ENCODE measurements around the gene SGPL1. TPM values are rescaled to one million over a fixed set of nuclear protein-coding genes. Genes with fewer than 3 reads are reported as not detected.

Gene SGPL1
- polyA plus RNA-seq, 1 donor: 49.0 TPM

DNA sequence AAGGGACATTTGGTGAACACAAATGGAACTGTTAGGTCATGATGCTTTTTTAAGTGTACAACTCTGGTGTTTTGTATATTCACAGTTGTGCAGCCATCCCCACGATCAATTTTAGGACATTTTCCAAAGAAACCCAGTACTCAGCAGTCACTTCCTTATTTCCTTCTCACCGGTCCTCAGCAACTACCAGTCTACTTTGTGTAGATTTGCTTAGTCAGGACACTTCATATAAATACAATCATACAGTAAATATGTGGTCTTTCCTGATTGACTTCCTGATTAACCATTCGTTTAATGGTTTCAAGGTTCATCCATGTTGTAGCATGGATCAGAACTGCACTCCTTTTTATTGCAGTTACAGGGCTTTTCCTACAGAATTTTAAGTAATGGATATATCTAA is 14.4 kb downstream of the SGPL1 start:
- H3K27ac ChIP-seq (ENCODE audit: low read length): peak overlapping the region; percentile 89
- H3K27me3 ChIP-seq (ENCODE audit: control insufficient read depth, insufficient read depth, low read length): no peaks in the 10 kb centered on the region
- H3K4me1 ChIP-seq (ENCODE audit: control insufficient read depth, insufficient read depth, low read length): peaks cover 43% of the 10 kb centered on the region
- H3K9me3 ChIP-seq (ENCODE audit: control insufficient read depth, low read depth, low read length): no peaks in the 10 kb centered on the region
- DNase-seq: peak; percentile 76 to 91
- no peak overlapping the region for H3K4me3 ChIP-seq (ENCODE audit: low read length)
- H3K36me3 ChIP-seq (ENCODE audit: control insufficient read depth, insufficient read depth, low read length): peaks cover 8% of the 10 kb centered on the region
- 14% methylated on average over 1 of the region's 3 CpGs for WGBS (ENCODE audit: insufficient coverage, low lambda C conversion rate)

DNA sequence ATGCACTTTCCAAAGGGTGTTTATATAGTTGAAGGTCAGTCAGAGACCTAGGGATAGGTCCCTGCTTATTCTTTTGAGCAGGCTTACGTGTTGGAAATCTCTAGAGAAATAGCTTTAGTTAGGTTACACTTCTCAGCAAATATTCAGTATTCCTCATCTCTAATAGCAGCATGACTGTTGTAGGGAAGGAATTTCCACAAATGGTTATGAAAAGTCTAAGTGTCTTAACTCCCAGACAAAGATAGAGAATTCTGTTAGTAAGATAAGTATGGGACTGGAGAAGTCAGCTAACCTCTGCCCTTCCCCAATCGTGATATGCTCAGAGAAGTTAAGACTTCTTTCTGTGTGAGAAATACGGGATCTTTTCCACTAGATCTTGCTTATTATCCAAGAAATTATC is 16.5 kb downstream of the SGPL1 start:
- peaks cover 53% of the 10 kb centered on the region for H3K4me1 ChIP-seq (ENCODE audit: control insufficient read depth, insufficient read depth, low read length)
- no peak overlapping the region for H3K4me3 ChIP-seq (ENCODE audit: low read length)
- H3K9me3 ChIP-seq (ENCODE audit: control insufficient read depth, low read depth, low read length): no peaks in the 10 kb centered on the region
- no peak for DNase-seq
- peak overlapping the region; percentile 2 for H3K27ac ChIP-seq (ENCODE audit: low read length)
- H3K36me3 ChIP-seq (ENCODE audit: control insufficient read depth, insufficient read depth, low read length): no peaks in the 10 kb centered on the region
- no CpG with 5 or more reads among the region's 3 CpGs for WGBS (ENCODE audit: insufficient coverage, low lambda C conversion rate)
- H3K27me3 ChIP-seq (ENCODE audit: control insufficient read depth, insufficient read depth, low read length): no peaks in the 10 kb centered on the region

- H3K27ac ChIP-seq (ENCODE audit: low read length): no peak overlapping the region
- no peaks in the 10 kb centered on the region for H3K9me3 ChIP-seq (ENCODE audit: control insufficient read depth, low read depth, low read length)
- WGBS (ENCODE audit: insufficient coverage, low lambda C conversion rate): 100% methylated on average over 1 of the region's 3 CpGs
- peaks cover 2% of the 10 kb centered on the region for H3K36me3 ChIP-seq (ENCODE audit: control insufficient read depth, insufficient read depth, low read length)
- peaks cover 53% of the 10 kb centered on the region for H3K4me1 ChIP-seq (ENCODE audit: control insufficient read depth, insufficient read depth, low read length)
- no peak overlapping the region for H3K4me3 ChIP-seq (ENCODE audit: low read length)
- H3K27me3 ChIP-seq (ENCODE audit: control insufficient read depth, insufficient read depth, low read length): no peaks in the 10 kb centered on the region
- no peak for DNase-seq
Measured at GRCh38 chr10:70832852-70833528, 17.2 kb downstream of the SGPL1 start.

DNA sequence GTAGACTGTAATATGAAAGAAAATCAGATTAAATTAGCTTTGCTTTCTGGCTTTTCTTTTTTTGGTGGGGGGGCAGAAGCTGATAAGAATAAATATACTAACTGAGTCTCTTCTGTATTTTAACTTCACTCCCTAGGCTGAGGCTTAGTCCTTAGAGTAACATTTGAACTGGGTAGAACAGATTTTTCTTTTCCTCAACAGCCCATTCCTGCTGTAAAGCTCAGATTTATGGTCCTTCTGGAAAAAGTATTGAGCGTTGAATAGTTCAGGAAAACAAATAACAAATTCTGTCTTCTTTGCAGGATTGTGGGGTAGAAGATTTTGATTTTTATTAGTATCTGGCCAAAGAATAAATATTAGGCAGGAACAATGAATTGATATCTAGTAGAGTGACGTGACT is 17.9 kb downstream of the SGPL1 start:
- H3K27ac ChIP-seq (ENCODE audit: low read length): no peak overlapping the region
- H3K27me3 ChIP-seq (ENCODE audit: control insufficient read depth, insufficient read depth, low read length): no peaks in the 10 kb centered on the region
- WGBS (ENCODE audit: insufficient coverage, low lambda C conversion rate): 25% methylated on average over 1 of the region's 2 CpGs
- DNase-seq: no peak
- H3K4me1 ChIP-seq (ENCODE audit: control insufficient read depth, insufficient read depth, low read length): peaks cover 53% of the 10 kb centered on the region
- peaks cover 2% of the 10 kb centered on the region for H3K36me3 ChIP-seq (ENCODE audit: control insufficient read depth, insufficient read depth, low read length)
- no peak overlapping the region for H3K4me3 ChIP-seq (ENCODE audit: low read length)
- H3K9me3 ChIP-seq (ENCODE audit: control insufficient read depth, low read depth, low read length): no peaks in the 10 kb centered on the region

DNA sequence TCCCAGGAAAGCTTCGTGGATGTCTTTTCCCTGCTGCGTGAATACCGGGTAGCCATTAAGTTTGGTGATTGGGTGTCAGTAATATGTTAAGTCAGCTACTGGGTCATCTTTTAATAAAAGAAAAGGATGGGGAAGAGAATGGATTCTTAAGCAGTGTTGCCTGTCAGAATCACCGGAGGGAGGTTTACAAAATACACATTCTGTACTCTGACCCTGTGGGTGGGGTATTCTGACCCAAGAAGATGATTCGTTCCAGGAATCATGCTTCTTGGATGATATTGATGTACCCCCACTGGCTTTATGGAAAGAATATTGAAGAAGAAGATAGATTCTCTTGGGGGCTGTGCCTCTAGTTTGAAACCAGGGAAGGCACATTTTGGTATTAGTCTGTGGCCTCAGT is 18.3 kb downstream of the SGPL1 start:
- no peak overlapping the region for H3K27ac ChIP-seq (ENCODE audit: low read length)

GRCh38 chr10:70834441-70835151 is 18.8 kb downstream of the SGPL1 start:
- H3K4me3 ChIP-seq (ENCODE audit: low read length): no peak overlapping the region
- 100% methylated on average over 1 of the region's 7 CpGs for WGBS (ENCODE audit: insufficient coverage, low lambda C conversion rate)
- peaks cover 44% of the 10 kb centered on the region for H3K4me1 ChIP-seq (ENCODE audit: control insufficient read depth, insufficient read depth, low read length)
- peak; percentile 56 to 64 for DNase-seq
- H3K27me3 ChIP-seq (ENCODE audit: control insufficient read depth, insufficient read depth, low read length): no peaks in the 10 kb centered on the region
- H3K27ac ChIP-seq (ENCODE audit: low read length): no peak overlapping the region
- peaks cover 2% of the 10 kb centered on the region for H3K36me3 ChIP-seq (ENCODE audit: control insufficient read depth, insufficient read depth, low read length)
- H3K9me3 ChIP-seq (ENCODE audit: control insufficient read depth, low read depth, low read length): no peaks in the 10 kb centered on the region

More for the DNA sequence above, 18.3 kb downstream of the SGPL1 start:
- H3K4me3 ChIP-seq (ENCODE audit: low read length): no peak overlapping the region
- H3K4me1 ChIP-seq (ENCODE audit: control insufficient read depth, insufficient read depth, low read length): peaks cover 49% of the 10 kb centered on the region
- peaks cover 2% of the 10 kb centered on the region for H3K36me3 ChIP-seq (ENCODE audit: control insufficient read depth, insufficient read depth, low read length)
- no peak for DNase-seq
- no peaks in the 10 kb centered on the region for H3K27me3 ChIP-seq (ENCODE audit: control insufficient read depth, insufficient read depth, low read length)
- no peaks in the 10 kb centered on the region for H3K9me3 ChIP-seq (ENCODE audit: control insufficient read depth, low read depth, low read length)
- WGBS (ENCODE audit: insufficient coverage, low lambda C conversion rate): no CpG with 5 or more reads among the region's 5 CpGs

GRCh38 chr10:70836319-70836718 is 20.6 kb downstream of the SGPL1 start:
- DNase-seq: no peak
- no CpG with 5 or more reads among the region's 2 CpGs for WGBS (ENCODE audit: insufficient coverage, low lambda C conversion rate)
- peaks cover 7% of the 10 kb centered on the region for H3K36me3 ChIP-seq (ENCODE audit: control insufficient read depth, insufficient read depth, low read length)
- peak overlapping the region; percentile 62 for H3K27ac ChIP-seq (ENCODE audit: low read length)
- H3K27me3 ChIP-seq (ENCODE audit: control insufficient read depth, insufficient read depth, low read length): no peaks in the 10 kb centered on the region
- no peak overlapping the region for H3K4me3 ChIP-seq (ENCODE audit: low read length)
- no peaks in the 10 kb centered on the region for H3K9me3 ChIP-seq (ENCODE audit: control insufficient read depth, low read depth, low read length)
- peaks cover 30% of the 10 kb centered on the region for H3K4me1 ChIP-seq (ENCODE audit: control insufficient read depth, insufficient read depth, low read length)

GRCh38 chr10:70837660-70838059 is 21.9 kb downstream of the SGPL1 start:
- Histone ChIP-seq H3K9me3 (ENCODE audit: control insufficient read depth, low read depth, low read length) (no peaks in the 10 kb centered on the region), H3K27ac (ENCODE audit: low read length) (no peak overlapping the region), H3K27me3 (ENCODE audit: control insufficient read depth, insufficient read depth, low read length) (no peaks in the 10 kb centered on the region), H3K4me3 (ENCODE audit: low read length) (no peak overlapping the region), H3K4me1 (ENCODE audit: control insufficient read depth, insufficient read depth, low read length) (peaks cover 19% of the 10 kb centered on the region), H3K36me3 (ENCODE audit: control insufficient read depth, insufficient read depth, low read length) (peaks cover 7% of the 10 kb centered on the region)
- DNase-seq: no peak
- WGBS (ENCODE audit: insufficient coverage, low lambda C conversion rate): no CpG with 5 or more reads among the region's 3 CpGs

- H3K9me3 ChIP-seq (ENCODE audit: control insufficient read depth, low read depth, low read length): no peaks in the 10 kb centered on the region
- no peak overlapping the region for H3K27ac ChIP-seq (ENCODE audit: low read length)
- DNase-seq: no peak
- H3K4me1 ChIP-seq (ENCODE audit: control insufficient read depth, insufficient read depth, low read length): peaks cover 21% of the 10 kb centered on the region
- 75% methylated on average over 2 of the region's 4 CpGs for WGBS (ENCODE audit: insufficient coverage, low lambda C conversion rate)
- H3K27me3 ChIP-seq (ENCODE audit: control insufficient read depth, insufficient read depth, low read length): no peaks in the 10 kb centered on the region
- no peak overlapping the region for H3K4me3 ChIP-seq (ENCODE audit: low read length)
- H3K36me3 ChIP-seq (ENCODE audit: control insufficient read depth, insufficient read depth, low read length): peaks cover 7% of the 10 kb centered on the region
Measured at GRCh38 chr10:70838270-70838805, 22.6 kb downstream of the SGPL1 start.

- 90% methylated on average over 2 of the region's 2 CpGs for WGBS (ENCODE audit: insufficient coverage, low lambda C conversion rate)
- no peaks in the 10 kb centered on the region for H3K27me3 ChIP-seq (ENCODE audit: control insufficient read depth, insufficient read depth, low read length)
- peaks cover 7% of the 10 kb centered on the region for H3K36me3 ChIP-seq (ENCODE audit: control insufficient read depth, insufficient read depth, low read length)
- no peaks in the 10 kb centered on the region for H3K9me3 ChIP-seq (ENCODE audit: control insufficient read depth, low read depth, low read length)
- no peak overlapping the region for H3K27ac ChIP-seq (ENCODE audit: low read length)
- DNase-seq: no peak
- H3K4me3 ChIP-seq (ENCODE audit: low read length): no peak overlapping the region
- peaks cover 34% of the 10 kb centered on the region for H3K4me1 ChIP-seq (ENCODE audit: control insufficient read depth, insufficient read depth, low read length)
Measured at GRCh38 chr10:70840836-70841235, 25.1 kb downstream of the SGPL1 start.
